ENCODE measurements around the gene USP31.
"Not testable (repeated sequence)": the region's sequence is repeated elsewhere in the genome, so short reads cannot be mapped to it uniquely, and the experiment has no call there.

The USP31 gene

DNA sequence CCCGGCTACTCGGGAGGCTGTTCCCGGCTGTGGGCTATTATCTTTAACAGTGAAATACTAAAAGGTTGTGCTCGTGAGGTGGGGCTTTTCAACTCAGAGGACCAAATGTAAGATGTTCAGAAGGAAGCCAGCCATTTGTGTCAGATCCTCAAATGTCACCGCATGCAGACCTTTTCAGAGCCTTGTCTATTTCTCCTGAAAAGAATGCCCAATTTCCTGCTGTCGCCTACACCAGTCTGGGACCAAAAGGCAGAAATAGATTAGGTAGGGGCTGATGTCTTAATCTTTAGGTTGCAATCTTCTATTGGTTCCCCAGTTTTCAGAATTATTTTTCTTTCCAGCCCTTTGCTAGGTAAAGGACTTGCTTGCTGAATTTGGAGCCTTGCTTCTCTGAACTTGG is 8.9 kb upstream of the USP31 start:
- DNase-seq (ENCODE audit: low spot score) = no peak

DNA sequence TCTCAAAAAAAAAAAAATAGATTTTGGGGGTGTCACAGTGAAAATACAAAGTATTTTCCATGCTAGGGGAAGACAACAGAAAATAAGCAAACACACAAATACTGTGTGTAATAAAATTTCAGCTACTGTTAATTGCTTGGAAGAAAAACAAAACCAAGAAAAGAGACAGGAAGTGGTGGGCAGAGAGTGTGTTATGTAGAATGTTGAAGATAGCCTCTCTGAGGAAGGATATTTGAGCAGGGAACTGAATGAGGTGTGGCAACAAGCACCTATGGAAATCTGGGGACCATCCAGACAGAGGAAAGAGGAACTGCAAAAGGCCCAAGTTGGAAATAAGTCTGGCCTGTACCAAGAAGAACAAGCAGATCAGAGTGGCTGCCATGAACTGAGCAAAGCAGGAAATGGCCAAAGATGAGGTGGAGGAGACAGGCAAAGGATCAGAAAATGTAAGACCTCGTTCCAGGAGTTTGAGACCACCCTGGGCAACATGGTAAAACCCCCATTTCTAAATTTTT is 7.8 kb upstream of the USP31 start:
- DNase-seq (ENCODE audit: low spot score) = no peak

DNA sequence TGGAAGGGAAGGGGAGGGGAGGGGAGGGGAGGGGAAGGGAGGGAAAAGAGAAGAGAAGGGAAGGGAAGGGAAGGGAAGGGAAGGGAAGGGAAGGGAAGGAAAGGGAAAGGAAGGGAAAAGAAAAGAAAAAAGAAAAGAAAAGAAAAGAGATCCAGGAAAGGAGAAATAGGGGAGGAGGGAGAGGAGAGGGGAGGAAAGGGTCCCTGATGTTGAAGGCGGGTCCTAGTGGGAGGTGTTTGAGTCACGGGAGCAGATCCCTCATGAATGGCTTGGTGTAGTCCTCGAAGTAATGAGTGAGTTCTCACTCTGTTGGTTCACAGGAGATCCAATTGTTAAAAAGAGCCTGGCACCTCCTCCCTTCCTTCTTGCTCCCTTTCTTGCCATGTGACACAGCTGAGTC is 6.9 kb upstream of the USP31 start:
- DNase-seq (ENCODE audit: low spot score) = no peak

DNA sequence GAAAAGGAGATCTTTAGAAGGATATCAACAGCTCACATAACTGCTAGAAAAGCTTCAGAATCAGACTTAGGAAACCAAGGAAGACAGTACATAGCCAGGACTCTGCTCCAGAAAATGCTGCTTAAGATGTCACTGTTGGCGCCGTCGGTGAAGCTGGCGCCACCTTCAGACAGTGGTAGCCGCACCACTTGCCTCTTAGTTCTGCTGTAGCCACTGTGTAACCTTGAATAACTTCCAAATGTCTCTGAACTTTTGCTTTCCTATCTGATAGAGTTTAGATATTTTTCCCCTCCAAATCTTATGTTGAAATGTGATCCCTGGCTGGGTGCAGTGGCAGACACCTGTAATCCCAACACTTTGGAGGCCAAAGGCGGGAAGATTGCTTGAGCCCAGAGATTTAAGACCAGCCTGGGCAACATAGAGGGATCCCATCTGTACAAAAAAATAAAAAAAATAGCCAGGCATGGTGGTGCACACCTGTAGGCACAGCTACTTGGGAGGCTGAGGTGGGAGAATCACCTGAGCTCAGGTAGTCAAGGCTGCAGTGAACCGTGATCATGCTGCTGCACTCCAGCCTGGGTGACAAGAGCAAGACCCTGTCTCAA is 6.3 kb upstream of the USP31 start:
- DNase-seq (ENCODE audit: low spot score) = peak; percentile 12

DNA sequence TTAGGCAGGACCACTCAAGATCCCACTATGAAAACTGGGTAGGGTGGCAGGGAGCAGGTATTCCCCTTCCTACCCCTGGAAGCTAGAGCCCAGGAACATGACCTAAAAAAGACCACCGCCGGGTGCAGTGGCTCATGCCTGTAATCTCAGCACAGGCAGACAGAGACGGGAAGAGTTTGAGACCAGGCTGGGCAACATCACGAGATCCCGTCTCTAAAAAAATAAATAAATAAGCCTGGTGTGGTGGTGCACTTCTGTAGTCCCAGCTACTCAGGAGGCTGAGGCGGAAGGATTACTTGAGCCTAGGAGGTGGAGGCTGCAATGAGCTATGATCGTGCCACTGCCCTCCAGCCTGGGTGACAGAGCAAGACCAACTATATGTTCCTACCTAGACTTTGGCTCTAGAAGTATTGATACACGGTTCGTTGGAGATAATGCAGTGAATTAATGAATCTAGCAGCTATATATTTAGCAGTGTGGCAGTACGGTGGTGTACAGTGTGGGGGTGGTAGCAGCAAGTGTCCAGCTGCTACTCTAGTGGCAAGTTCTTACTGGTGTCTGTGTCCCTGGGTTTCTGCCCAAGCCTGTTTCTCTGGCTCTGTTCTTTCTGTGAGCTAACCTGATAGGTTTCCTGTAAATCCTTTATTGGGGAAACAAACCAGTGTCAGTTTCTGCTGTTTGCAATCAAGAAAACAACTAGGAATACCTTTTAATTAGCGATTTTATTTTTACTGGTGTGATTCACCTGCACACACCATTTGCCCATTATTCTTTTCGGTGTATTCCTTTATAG is 3.3 kb upstream of the USP31 start:
- DNase-seq (ENCODE audit: low spot score) = no peak

DNA sequence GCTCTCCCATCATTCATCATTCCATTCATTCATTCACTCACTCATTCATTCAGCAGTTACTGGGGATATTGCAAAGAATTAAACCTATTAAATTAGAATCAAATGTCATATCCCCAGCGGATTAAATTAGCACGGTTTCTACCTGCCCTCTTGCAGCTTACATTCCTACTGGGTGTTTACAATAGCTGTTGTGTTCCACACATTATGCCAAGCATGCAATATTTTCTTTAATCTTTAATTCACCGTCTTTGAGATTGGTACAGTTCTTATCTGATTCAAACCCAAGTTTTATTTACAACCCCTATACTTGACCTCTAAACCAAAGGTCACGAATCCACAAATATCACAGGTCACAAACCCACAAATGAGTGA is 727 bp upstream of the USP31 start:
- no peak for DNase-seq (ENCODE audit: low spot score)

DNA sequence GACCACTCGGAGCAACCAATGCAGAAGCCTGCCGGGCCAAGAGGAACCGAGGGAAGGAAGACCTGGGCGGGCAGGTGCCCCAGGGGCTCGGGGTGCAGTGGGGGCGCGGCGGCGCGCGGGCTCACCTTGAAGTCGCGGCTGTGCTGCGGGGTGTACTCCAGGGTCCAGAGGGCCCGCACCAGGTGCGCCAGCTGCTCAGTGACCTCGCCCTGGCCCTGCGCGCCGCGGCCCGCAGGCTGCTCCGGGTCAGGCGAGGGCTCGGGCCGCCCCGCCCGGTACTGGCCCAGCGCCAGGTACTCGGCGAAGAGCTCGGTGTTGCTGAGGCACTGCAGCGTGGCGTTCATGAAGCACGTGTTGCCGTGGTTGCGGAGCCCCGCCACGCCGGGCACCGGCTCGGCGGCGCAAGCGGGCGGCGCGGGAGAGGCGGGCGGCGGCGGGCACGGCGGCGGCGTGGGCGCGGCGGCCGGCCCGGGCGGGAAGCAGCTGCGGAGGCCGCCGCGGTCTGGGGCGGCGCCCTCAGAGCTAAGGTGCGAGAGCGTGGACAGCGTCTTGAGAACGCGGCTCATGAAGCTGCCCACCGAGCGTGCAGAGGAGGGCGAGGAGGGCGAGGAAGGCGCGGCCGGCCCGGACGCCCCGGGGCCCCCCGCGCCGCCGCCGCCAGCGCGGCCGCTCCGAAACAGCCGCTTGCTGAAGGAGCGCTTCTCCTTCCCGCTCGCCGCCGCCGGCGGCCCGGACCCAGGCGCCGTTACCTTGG is 562 bp downstream of the USP31 start:
- peak; percentile 25 for DNase-seq (ENCODE audit: low spot score)

DNA sequence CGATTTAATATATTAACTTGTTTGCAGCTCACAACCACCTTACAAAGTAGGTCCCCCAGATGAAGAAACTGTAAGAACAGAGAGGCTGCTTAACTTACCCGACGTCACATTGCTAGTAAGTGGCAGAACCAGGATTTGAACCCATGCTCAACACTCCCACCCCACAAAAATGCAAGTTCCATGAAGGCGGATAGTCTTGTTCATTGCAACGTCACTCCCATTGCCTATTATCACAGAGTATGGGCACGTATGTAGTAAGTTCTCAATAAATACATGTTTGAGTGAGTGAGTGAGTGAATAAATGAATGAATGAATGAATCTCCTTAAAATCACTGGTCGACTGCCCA is 1.1 kb downstream of the USP31 start:
- no peak for DNase-seq (ENCODE audit: low spot score)

DNA sequence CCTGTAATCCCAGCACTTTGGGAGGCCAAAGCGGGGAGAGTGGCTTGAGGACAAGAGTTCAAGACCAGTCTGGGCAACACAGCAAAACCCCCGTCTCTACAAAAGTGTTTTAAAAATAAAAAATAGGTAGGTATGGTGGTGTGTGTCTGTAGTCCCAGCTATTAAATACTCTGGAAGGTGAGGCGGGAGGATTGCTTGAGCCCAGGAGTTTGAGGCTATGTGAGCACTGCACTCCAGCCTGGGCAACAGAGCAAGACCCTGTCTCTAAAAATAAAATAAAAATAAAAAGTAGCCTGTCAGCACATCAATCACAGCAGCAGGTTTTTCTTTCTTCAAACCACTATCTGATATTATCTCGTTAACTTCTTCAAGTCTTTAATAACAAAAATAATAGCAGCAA is 1.6 kb downstream of the USP31 start:
- no peak for DNase-seq (ENCODE audit: low spot score)

DNA sequence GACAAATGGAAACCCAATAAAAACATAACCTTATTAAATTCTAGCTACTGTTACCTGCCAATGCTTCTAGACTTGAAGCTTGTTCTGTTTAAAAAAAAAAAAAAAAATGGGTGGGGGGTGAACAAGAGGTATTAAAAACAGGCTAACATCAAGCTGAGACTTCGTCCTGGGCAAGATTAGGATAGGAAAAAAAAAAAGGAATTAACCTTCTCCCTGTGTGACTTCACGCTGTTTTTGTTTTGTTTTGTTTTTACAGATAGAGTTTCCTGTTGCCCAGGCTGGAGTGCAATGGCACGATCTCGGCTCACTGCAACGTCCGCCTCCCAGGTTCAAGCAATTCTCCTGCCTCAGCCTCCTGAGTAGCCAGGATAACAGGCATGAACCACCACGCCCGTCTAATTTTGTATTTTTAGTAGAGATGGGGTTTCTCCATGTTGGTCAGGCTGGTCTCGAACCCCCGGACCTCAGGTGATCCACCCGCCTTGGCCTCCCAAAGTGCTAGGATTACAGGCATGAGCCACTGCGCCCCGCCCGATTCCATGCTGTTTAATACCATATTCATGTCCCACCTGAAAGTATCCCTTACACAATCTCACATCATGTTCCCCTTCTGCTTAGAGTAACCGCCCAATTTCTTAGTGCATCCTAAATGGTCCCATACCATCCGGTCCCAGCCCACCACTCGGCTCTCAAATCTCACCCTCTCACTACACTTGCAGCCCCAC is 2.2 kb downstream of the USP31 start:
- no peak for DNase-seq (ENCODE audit: low spot score)

DNA sequence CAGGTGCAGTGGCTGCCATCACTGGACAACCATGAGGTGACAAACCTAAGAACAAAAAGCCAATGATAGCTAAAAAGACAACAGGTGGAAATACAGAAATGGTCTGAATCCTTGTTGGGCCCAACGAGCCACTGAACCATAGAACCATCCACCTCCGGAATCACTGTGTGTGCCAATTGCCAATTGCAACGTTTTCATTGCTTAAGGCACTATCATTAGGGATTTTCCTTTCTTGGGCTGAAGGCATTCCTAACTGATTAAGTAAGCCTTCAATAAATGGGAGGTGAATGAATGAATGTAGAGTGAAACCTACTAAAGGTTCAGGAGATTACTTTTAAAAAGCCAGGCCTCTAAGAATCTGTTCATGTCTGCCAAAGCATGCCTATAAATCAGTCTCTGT is 3.6 kb downstream of the USP31 start:
- no peak for DNase-seq (ENCODE audit: low spot score)

DNA sequence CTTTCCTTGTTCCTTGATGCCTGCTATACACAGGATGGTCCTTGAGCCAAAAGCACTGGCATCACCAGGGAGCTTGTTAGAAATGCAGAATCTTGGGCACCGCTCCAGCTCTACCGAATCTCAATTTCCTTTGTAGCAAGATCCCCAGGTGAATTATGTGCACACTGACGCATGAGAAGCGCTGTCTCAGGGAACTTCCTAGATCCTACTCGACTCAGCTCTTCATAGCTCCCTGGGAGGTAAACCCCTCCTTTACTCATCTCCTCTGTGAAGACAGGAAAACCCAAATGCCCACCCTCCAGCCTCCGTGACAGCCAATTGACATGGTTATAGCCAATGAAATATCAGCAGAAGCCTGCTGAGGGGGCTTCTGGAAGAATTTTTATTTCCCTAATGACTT is 4.1 kb downstream of the USP31 start:
- no peak for DNase-seq (ENCODE audit: low spot score)

DNA sequence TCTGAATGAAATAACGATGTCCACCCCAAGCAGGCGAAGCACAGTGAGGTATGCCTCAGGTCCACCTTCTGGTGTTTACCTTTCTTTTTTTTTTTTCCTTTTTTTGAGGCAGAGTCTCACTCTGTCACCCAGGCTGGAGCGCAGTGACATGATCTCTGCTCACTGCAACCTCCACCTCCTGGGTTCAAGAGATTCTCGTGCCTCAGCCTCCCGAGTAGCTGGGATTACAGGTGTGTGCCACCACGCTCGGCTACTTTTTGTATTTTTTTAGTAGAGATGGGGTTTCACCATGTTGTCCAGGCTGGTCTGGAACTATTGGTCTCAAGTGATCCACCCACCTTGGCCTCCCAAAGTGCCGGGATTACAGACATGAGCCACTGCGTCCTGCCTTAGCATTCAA is 4.9 kb downstream of the USP31 start:
- not testable (repeated sequence) for DNase-seq (ENCODE audit: low spot score)

DNA sequence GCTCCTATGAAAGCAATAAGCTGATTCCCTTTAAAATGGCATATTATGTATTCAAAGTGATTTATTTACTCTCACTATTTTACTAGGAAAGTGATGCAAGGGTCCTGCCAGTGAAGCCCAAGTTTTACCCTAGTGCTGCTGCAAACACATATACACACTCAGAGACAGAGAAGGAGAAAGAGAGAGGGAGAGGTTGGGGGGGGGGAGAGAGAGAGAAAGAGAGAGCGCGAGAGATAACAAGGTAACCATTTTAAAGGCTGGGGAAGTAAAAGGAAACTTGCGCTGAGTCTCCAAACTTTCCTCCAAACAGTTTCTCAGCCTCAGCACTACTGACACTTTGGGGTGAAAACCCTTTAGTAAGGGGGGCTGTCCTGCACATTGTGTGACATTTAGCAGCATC is 5.9 kb downstream of the USP31 start:
- DNase-seq (ENCODE audit: low spot score) = no peak

DNA sequence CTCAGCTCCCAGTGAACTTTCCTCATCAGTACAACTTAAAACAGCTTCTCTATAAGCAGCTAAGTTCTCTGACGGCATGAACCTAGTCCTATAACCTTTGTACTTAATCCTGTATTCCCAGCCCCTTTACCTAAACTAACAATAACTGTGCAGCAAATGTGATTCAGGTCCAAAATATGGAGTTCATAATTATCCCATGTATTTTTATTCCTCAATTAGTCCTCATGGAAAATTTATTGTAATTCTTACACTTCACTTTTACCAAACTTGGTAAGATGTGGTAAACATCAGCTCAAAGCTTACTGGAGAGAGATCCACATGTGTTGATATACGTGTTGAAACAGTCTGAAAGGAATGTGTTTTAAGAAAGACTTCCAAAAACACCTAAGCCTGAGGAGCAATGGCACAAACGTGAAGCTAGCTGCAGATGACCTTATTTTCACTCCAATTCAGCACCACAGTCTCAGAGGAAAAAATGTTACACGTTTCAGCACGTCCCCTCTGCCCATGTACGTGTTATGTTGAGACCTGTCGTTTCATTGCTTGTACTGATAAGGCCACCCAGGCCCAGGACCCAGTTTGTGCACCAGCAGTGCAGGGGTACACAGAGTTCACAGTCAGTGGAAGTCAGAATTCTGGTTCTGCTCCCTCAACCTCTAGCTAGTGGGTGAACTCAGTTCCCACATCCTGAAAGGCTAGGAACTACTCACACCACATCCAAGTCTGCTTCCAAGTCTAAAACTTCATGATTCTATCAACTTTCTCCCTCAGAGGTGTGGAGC is 7.1 kb downstream of the USP31 start:
- no peak for DNase-seq (ENCODE audit: low spot score)

DNA sequence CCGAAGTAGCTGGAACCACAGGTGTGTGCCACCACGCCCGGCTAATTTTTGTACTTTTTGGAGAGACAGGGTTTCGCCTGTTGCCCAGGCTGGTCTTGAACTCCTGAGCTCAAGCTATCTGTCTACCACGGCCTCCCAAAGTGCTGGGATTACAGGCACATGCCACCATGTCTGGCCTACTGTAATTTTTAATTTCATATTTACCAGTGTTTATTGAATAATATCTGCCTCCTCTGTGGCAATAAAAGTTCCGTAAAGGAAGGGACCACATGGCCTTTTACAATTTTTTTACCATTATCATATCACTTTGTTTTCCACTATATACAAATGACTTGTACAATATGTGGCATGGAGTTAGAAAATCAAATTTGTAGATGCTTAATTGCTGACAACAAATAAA is 7.8 kb downstream of the USP31 start:
- DNase-seq (ENCODE audit: low spot score) = no peak

DNA sequence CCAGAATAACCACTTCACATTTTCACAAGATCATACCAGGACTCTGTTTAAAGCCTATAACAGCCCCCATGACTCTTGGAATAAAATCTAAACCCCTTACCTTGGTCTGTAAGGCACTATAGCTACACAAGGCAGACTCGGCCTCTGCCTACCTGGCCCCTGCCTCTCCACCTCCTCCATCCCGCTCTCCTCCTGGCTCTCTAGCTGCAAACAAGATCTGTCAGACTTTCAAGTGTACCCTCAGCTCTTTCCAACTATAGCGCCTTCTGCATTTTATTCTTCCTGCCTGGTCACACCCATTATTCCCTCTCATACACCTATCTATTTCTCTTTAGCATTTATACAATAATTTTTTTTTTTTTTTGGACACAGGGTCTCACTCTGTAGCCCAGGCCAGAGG is 8.2 kb downstream of the USP31 start:
- DNase-seq (ENCODE audit: low spot score) = no peak

DNA sequence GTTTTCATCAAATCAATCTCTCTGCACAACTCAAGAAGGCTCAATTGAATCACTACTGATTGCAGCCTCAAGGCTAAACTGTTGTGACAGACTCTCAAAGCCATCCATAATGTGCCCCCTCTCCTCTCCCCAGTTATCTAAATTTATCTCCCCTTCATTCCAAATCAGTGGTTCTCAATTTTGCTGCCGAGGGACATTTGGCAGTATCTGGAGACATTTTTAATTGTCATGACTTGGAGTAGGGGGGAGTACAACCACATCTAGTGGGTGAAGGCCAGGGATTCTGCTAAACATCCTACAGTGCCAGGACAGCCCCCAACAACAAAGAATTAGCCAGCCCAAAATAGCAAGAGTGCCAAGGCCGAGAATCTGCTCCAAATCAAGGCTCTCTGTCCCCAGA is 9.1 kb downstream of the USP31 start:
- DNase-seq (ENCODE audit: low spot score) = no peak

DNA sequence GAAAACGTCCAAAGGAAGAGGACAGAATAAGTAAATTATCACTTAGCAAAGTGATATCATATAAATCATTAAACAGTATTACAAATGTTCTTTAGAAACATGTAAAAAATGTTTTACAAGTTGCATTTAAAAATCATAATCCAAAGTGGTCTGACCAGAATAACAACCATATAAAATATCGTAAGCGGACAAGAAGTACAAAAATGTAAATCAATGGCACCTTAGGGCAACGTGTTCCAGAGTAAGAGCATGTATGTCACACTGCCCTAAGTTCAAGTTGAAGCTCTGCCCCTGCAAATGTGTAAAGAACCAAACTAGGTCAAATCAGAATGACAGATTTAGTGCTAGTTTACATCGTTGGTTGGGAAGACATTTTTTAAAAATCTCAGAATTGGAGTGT is 11.4 kb downstream of the USP31 start:
- no peak for DNase-seq (ENCODE audit: low spot score)

DNA sequence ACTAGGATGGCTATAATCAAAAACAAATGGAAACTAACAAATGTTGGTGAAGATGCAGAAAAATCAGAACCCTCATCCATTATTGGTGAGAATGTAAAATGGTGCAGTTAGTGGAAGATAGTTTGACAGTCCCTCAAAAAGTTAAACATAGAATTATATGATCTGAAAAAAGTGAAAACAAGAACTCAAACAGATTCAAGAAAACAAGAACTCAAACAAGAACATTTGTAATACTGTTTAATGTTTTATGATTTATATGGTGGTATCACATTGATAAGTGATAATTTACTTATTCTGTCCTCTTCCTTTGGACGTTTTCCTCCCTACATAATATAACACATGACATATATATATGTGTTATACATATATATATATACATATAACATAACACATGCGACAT is 12.0 kb downstream of the USP31 start:
- no peak for DNase-seq (ENCODE audit: low spot score)

DNA sequence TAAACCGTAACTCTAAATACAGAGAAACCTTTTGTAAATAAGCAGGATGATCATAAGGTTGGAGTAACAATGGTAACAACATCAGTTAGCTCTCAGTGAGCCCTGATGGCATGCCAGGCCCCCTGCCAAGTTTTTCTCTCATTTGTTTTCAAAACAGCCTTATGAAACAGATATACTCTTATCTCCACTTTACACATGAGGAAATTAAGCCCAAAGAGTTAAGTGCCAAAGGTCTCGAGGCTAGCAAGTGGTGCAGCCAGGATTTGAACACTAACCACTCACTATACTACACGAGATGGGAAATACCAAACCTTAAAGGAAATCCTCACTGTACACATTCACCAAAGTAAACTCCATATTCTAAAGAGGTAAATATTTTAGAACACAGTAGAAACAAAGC is 15.0 kb downstream of the USP31 start:
- no peak for DNase-seq (ENCODE audit: low spot score)

Measured in activated CD4-positive, alpha-beta T cell treated with anti-CD3 and anti-CD28 coated beads, Interleukin-2, Interleukin-4, amounts not matched to agents 100 ng/mL and 50 ng/mL, durations not matched to agents 16 hours and 8 hours (primary cell).